Hepatic stellate cell (primary cell): ENCODE measurements around the gene RNF150.

ENCODE experiments used
- DNase-seq: peaks from one replicate; pipeline ENCODE4 v3.0.0; 2011; ENCODE audit warnings: low spot score

RNF150 gene

GRCh38 chr4:141023051-141023450 lies 110.2 kb downstream of the RNF150 start:
- DNase-seq: no peak

- DNase-seq: no peak
Observed at GRCh38 chr4:141022111-141022695, 111.1 kb downstream of the RNF150 start.

GRCh38 chr4:141021397-141022110 lies 111.7 kb downstream of the RNF150 start:
- DNase-seq: no peak

- DNase-seq: no peak
Observed at GRCh38 chr4:141020801-141021261, 112.4 kb downstream of the RNF150 start.

- DNase-seq: no peak
Observed at GRCh38 chr4:141019768-141020167, 113.5 kb downstream of the RNF150 start.

GRCh38 chr4:141016117-141016798 lies 117.0 kb downstream of the RNF150 start:
- DNase-seq: no peak

- DNase-seq: no peak
Observed at GRCh38 chr4:141013899-141014298, 119.4 kb downstream of the RNF150 start.

- no peak for DNase-seq
Observed at GRCh38 chr4:141011901-141012315, 121.4 kb downstream of the RNF150 start.

GRCh38 chr4:141009931-141010330 lies 123.3 kb downstream of the RNF150 start:
- DNase-seq: no peak

- DNase-seq: no peak
Observed at GRCh38 chr4:141009129-141009528, 124.1 kb downstream of the RNF150 start.

- DNase-seq: no peak
Observed at GRCh38 chr4:141006242-141006802, 126.9 kb downstream of the RNF150 start.

GRCh38 chr4:141004823-141005222 lies 128.4 kb downstream of the RNF150 start:
- DNase-seq: no peak

GRCh38 chr4:141003193-141003592 lies 130.1 kb downstream of the RNF150 start:
- no peak for DNase-seq

GRCh38 chr4:141002323-141002805 lies 130.9 kb downstream of the RNF150 start:
- peak; percentile 20 for DNase-seq

GRCh38 chr4:140996766-140997165 lies 136.5 kb downstream of the RNF150 start:
- peak; percentile 26 for DNase-seq

- no peak for DNase-seq
Observed at GRCh38 chr4:140995058-140995457, 138.2 kb downstream of the RNF150 start.

- no peak for DNase-seq
Observed at GRCh38 chr4:140994015-140994414, 139.3 kb downstream of the RNF150 start.

GRCh38 chr4:140993370-140993769 lies 139.9 kb downstream of the RNF150 start:
- peak; percentile 5 for DNase-seq

GRCh38 chr4:140989944-140990343 lies 143.3 kb downstream of the RNF150 start:
- no peak for DNase-seq

GRCh38 chr4:140986045-140986444 lies 147.2 kb downstream of the RNF150 start:
- no peak for DNase-seq

- no peak for DNase-seq
Observed at GRCh38 chr4:140982613-140983340, 150.5 kb downstream of the RNF150 start.
